WTC11 (cell line): Measurements from ENCODE around the gene FSTL4. TPM values are rescaled to one million over a fixed set of nuclear protein-coding genes. Genes with fewer than 3 reads are reported as not detected.

ENCODE experiments used
- ATAC-seq: fragments of 200-7000 bp; cut with Tn5 transposase; 2 replicates; pipeline ENCODE4 v1.10.0; 2021; ENCODE audit warnings: mild to moderate bottlenecking, moderate library complexity
- CTCF ChIA-PET: fragments of 300-600 bp; sonication (Branson Sonifier 250); formaldehyde crosslinking; loops from one replicate; lab custom pipeline; 2021; ENCODE audit warnings: antibody characterized with exemption; lab: Charles Lee
- POLR2A ChIA-PET: fragments of 350-600 bp; sonication (Branson Sonifier 250); formaldehyde crosslinking; loops from one replicate; lab custom pipeline; 2021; ENCODE audit warnings: antibody characterized with exemption; lab: Charles Lee
- DNase-seq: peaks from one replicate; pipeline ENCODE4 v3.0.0; 2021; ENCODE audit warnings: low spot score
- H3K27ac Mint-ChIP-seq: 2 replicates; pipeline ENCODE4 v1.8.0; 2021; ENCODE audit warnings: mixed read lengths
- H3K27me3 Mint-ChIP-seq: 2 replicates; pipeline ENCODE4 v1.8.0; 2021; ENCODE audit warnings: low read depth, mild to moderate bottlenecking, moderate library complexity, mixed read lengths
- H3K36me3 Mint-ChIP-seq: 2 replicates; pipeline ENCODE4 v1.8.0; 2021; ENCODE audit warnings: mixed read lengths
- H3K4me1 Mint-ChIP-seq: 2 replicates; pipeline ENCODE4 v1.8.0; 2022; ENCODE audit warnings: mixed read lengths
- H3K4me3 Mint-ChIP-seq: 2 replicates; pipeline ENCODE4 v1.8.0; 2021; ENCODE audit warnings: mild to moderate bottlenecking, moderate library complexity, mixed read lengths
- H3K9me3 Mint-ChIP-seq: 2 replicates; pipeline ENCODE4 v1.8.0; 2021; ENCODE audit warnings: mixed read lengths
- FOXJ3 ChIP-seq: sonication (generic); formaldehyde crosslinking; IDR thresholded peaks from 2 replicates; pipeline ENCODE4 v1.9.0; 2021; ENCODE audit warnings: missing genetic modification reagents, mild to moderate bottlenecking, borderline replicate concordance
- FOXP1 ChIP-seq: sonication (generic); formaldehyde crosslinking; IDR thresholded peaks from 2 replicates; pipeline ENCODE4 v1.8.0; 2022; ENCODE audit warnings: missing genetic modification reagents, mild to moderate bottlenecking, moderate library complexity, borderline replicate concordance
- GRHL2 ChIP-seq: fragments of 250-450 bp; sonication (Bioruptor Pico); IDR thresholded peaks from 2 replicates; pipeline ENCODE4 v1.8.0; 2022; ENCODE audit warnings: mild to moderate bottlenecking, moderate library complexity; ENCODE audit not compliant: insufficient replicate concordance, severe bottlenecking
- IRF2 ChIP-seq: sonication (generic); formaldehyde crosslinking; IDR thresholded peaks from 2 replicates; pipeline ENCODE4 v1.8.0; 2022; ENCODE audit warnings: low read depth, missing genetic modification reagents, borderline replicate concordance
- KAT7 ChIP-seq: sonication (generic); formaldehyde crosslinking; IDR thresholded peaks from 2 replicates; pipeline ENCODE4 v1.8.1; 2023; ENCODE audit warnings: missing genetic modification reagents, mild to moderate bottlenecking, borderline replicate concordance
- MXD4 ChIP-seq: fragments of 250-450 bp; sonication (Bioruptor Pico); IDR thresholded peaks from 2 replicates; pipeline ENCODE4 v1.8.0; 2021; ENCODE audit warnings: mild to moderate bottlenecking, moderate library complexity, borderline replicate concordance
- NFATC4 ChIP-seq: fragments of 250-450 bp; sonication (Bioruptor Pico); IDR thresholded peaks from 2 replicates; pipeline ENCODE4 v1.9.0; 2021; ENCODE audit warnings: mild to moderate bottlenecking
- NFYB ChIP-seq: sonication (generic); formaldehyde crosslinking; conservative IDR thresholded peaks from 2 replicates; pipeline ENCODE4 v1.8.0; 2022; ENCODE audit warnings: low read depth, missing genetic modification reagents
- SOX15 ChIP-seq: fragments of 250-450 bp; sonication (Bioruptor Pico); IDR thresholded peaks from 2 replicates; pipeline ENCODE4 v1.9.0; 2021; ENCODE audit warnings: mild to moderate bottlenecking
- ZBTB21 ChIP-seq: sonication (generic); formaldehyde crosslinking; IDR thresholded peaks from 2 replicates; pipeline ENCODE4 v1.8.1; 2023; ENCODE audit warnings: mild to moderate bottlenecking, missing genetic modification reagents, borderline replicate concordance
- ZNF671 ChIP-seq: fragments of 250-450 bp; sonication (Bioruptor Pico); IDR thresholded peaks from 2 replicates; pipeline ENCODE4 v1.8.0; 2021; ENCODE audit warnings: mild to moderate bottlenecking
- total RNA-seq: library from RNA; stranded (reverse); gene quantifications from 3 replicates; pipeline ENCODE4 v1.2.3, GENCODE V29; 2021
- TF ChIP-seq, protein P1 (sequence below): fragments of 250-450 bp; sonication (Bioruptor Pico); IDR thresholded peaks from 2 replicates; pipeline ENCODE4 v2.1.2; 2022; ENCODE audit warnings: mild to moderate bottlenecking, moderate library complexity
- TF ChIP-seq, protein P2 (sequence below): fragments of 250-450 bp; sonication (Bioruptor Pico); IDR thresholded peaks from 2 replicates; pipeline ENCODE4 v1.9.0; 2021; ENCODE audit warnings: mild to moderate bottlenecking
- TF ChIP-seq, protein P3 (sequence below): sonication (generic); formaldehyde crosslinking; IDR thresholded peaks from 2 replicates; pipeline ENCODE4 v1.8.0; 2022; ENCODE audit warnings: mild to moderate bottlenecking, missing genetic modification reagents
- TF ChIP-seq, protein P4 (sequence below): sonication (generic); formaldehyde crosslinking; IDR thresholded peaks from 2 replicates; pipeline ENCODE4 v1.8.1; 2022; ENCODE audit warnings: low read depth, mild to moderate bottlenecking, moderate library complexity, missing genetic modification reagents, borderline replicate concordance
- TF ChIP-seq, protein P5 (sequence below): sonication (generic); formaldehyde crosslinking; IDR thresholded peaks from 2 replicates; pipeline ENCODE4 v1.8.1; 2023; ENCODE audit warnings: mild to moderate bottlenecking, missing genetic modification reagents, borderline replicate concordance
- TF ChIP-seq, protein P6 (sequence below): sonication (generic); formaldehyde crosslinking; IDR thresholded peaks from 2 replicates; pipeline ENCODE4 v1.8.0; 2022; ENCODE audit warnings: mild to moderate bottlenecking, missing genetic modification reagents
- TF ChIP-seq, protein P7 (sequence below): fragments of 200-600 bp; IDR thresholded peaks from 2 replicates; pipeline ENCODE4 v1.8.0; 2022; ENCODE audit warnings: antibody characterized with exemption
- TF ChIP-seq, protein P8 (sequence below): sonication (generic); formaldehyde crosslinking; conservative IDR thresholded peaks from 2 replicates; pipeline ENCODE4 v1.8.1; 2023; ENCODE audit warnings: mild to moderate bottlenecking, low read depth, missing genetic modification reagents, moderate library complexity
- TF ChIP-seq, protein P9 (sequence below): sonication (generic); formaldehyde crosslinking; IDR thresholded peaks from 2 replicates; pipeline ENCODE4 v1.8.1; 2022; ENCODE audit warnings: low read depth, missing genetic modification reagents, borderline replicate concordance

Gene FSTL4
- total RNA-seq, 1 experiment from 2014 or later = 6.1 TPM

DNA sequence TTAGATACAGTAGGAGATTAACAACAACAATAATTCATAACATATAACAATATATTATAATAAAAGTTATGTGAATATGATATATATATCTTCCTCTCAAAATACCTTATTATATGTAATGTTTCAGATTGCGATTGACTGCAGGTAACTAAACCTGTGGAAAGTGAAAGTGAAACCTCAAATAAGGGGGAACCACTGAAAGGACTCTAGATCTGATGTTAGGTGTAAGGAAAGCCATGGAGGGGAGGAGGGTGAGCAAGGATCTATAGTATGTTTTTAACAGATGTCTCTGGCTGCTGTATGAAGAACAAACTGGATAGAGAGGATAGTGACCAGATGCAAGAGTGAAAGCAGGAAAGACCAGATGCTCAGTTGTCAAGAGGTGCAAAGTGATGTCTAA, 5.8 kb upstream of the FSTL4 start:
- Mint-ChIP-seq H3K27ac (no peak overlapping the region), H3K4me1 (peaks cover under 1% of the 10 kb centered on the region), H3K36me3 (no peaks in the 10 kb centered on the region), H3K27me3 (peaks cover 29% of the 10 kb centered on the region), H3K9me3 (peaks cover 2% of the 10 kb centered on the region), H3K4me3 (no peak overlapping the region)
- POLR2A ChIA-PET = no interaction called here
- TF ChIP-seq, protein P1, sequence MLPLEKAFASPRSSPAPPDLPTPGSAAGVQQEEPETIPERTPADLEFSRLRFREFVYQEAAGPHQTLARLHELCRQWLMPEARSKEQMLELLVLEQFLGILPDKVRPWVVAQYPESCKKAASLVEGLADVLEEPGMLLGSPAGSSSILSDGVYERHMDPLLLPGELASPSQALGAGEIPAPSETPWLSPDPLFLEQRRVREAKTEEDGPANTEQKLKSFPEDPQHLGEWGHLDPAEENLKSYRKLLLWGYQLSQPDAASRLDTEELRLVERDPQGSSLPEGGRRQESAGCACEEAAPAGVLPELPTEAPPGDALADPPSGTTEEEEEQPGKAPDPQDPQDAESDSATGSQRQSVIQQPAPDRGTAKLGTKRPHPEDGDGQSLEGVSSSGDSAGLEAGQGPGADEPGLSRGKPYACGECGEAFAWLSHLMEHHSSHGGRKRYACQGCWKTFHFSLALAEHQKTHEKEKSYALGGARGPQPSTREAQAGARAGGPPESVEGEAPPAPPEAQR = no peak
- TF ChIP-seq MXD4 (CRISPR knock-in tag) = no peak
- TF ChIP-seq NFATC4 (CRISPR knock-in tag) = no peak
- TF ChIP-seq, protein P2, sequence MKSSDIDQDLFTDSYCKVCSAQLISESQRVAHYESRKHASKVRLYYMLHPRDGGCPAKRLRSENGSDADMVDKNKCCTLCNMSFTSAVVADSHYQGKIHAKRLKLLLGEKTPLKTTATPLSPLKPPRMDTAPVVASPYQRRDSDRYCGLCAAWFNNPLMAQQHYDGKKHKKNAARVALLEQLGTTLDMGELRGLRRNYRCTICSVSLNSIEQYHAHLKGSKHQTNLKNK (CRISPR knock-in tag) = no peak
- no peak for TF ChIP-seq FOXJ3 (CRISPR knock-in tag)
- TF ChIP-seq FOXP1 (CRISPR knock-in tag) = no peak
- no peak for TF ChIP-seq SOX15
- TF ChIP-seq KAT7 = no peak
- TF ChIP-seq, protein P3, sequence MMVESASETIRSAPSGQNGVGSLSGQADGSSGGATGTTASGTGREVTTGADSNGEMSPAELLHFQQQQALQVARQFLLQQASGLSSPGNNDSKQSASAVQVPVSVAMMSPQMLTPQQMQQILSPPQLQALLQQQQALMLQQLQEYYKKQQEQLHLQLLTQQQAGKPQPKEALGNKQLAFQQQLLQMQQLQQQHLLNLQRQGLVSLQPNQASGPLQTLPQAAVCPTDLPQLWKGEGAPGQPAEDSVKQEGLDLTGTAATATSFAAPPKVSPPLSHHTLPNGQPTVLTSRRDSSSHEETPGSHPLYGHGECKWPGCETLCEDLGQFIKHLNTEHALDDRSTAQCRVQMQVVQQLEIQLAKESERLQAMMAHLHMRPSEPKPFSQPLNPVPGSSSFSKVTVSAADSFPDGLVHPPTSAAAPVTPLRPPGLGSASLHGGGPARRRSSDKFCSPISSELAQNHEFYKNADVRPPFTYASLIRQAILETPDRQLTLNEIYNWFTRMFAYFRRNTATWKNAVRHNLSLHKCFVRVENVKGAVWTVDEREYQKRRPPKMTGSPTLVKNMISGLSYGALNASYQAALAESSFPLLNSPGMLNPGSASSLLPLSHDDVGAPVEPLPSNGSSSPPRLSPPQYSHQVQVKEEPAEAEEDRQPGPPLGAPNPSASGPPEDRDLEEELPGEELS (CRISPR knock-in tag) = no peak
- TF ChIP-seq, protein P4, sequence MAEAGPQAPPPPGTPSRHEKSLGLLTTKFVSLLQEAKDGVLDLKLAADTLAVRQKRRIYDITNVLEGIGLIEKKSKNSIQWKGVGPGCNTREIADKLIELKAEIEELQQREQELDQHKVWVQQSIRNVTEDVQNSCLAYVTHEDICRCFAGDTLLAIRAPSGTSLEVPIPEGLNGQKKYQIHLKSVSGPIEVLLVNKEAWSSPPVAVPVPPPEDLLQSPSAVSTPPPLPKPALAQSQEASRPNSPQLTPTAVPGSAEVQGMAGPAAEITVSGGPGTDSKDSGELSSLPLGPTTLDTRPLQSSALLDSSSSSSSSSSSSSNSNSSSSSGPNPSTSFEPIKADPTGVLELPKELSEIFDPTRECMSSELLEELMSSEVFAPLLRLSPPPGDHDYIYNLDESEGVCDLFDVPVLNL (CRISPR knock-in tag) = no peak
- TF ChIP-seq, protein P5, sequence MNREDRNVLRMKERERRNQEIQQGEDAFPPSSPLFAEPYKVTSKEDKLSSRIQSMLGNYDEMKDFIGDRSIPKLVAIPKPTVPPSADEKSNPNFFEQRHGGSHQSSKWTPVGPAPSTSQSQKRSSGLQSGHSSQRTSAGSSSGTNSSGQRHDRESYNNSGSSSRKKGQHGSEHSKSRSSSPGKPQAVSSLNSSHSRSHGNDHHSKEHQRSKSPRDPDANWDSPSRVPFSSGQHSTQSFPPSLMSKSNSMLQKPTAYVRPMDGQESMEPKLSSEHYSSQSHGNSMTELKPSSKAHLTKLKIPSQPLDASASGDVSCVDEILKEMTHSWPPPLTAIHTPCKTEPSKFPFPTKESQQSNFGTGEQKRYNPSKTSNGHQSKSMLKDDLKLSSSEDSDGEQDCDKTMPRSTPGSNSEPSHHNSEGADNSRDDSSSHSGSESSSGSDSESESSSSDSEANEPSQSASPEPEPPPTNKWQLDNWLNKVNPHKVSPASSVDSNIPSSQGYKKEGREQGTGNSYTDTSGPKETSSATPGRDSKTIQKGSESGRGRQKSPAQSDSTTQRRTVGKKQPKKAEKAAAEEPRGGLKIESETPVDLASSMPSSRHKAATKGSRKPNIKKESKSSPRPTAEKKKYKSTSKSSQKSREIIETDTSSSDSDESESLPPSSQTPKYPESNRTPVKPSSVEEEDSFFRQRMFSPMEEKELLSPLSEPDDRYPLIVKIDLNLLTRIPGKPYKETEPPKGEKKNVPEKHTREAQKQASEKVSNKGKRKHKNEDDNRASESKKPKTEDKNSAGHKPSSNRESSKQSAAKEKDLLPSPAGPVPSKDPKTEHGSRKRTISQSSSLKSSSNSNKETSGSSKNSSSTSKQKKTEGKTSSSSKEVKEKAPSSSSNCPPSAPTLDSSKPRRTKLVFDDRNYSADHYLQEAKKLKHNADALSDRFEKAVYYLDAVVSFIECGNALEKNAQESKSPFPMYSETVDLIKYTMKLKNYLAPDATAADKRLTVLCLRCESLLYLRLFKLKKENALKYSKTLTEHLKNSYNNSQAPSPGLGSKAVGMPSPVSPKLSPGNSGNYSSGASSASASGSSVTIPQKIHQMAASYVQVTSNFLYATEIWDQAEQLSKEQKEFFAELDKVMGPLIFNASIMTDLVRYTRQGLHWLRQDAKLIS (CRISPR knock-in tag) = no peak
- no peak for TF ChIP-seq NFYB
- TF ChIP-seq, protein P6, sequence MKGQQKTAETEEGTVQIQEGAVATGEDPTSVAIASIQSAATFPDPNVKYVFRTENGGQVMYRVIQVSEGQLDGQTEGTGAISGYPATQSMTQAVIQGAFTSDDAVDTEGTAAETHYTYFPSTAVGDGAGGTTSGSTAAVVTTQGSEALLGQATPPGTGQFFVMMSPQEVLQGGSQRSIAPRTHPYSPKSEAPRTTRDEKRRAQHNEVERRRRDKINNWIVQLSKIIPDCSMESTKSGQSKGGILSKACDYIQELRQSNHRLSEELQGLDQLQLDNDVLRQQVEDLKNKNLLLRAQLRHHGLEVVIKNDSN (CRISPR knock-in tag) = no peak
- TF ChIP-seq, protein P7, sequence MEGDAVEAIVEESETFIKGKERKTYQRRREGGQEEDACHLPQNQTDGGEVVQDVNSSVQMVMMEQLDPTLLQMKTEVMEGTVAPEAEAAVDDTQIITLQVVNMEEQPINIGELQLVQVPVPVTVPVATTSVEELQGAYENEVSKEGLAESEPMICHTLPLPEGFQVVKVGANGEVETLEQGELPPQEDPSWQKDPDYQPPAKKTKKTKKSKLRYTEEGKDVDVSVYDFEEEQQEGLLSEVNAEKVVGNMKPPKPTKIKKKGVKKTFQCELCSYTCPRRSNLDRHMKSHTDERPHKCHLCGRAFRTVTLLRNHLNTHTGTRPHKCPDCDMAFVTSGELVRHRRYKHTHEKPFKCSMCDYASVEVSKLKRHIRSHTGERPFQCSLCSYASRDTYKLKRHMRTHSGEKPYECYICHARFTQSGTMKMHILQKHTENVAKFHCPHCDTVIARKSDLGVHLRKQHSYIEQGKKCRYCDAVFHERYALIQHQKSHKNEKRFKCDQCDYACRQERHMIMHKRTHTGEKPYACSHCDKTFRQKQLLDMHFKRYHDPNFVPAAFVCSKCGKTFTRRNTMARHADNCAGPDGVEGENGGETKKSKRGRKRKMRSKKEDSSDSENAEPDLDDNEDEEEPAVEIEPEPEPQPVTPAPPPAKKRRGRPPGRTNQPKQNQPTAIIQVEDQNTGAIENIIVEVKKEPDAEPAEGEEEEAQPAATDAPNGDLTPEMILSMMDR = no peak
- no peak for TF ChIP-seq ZNF671
- no peak for TF ChIP-seq ZBTB21 (CRISPR knock-in tag)
- no peak for TF ChIP-seq GRHL2 (CRISPR knock-in tag)
- TF ChIP-seq IRF2 (CRISPR knock-in tag) = no peak
- TF ChIP-seq, protein P8, sequence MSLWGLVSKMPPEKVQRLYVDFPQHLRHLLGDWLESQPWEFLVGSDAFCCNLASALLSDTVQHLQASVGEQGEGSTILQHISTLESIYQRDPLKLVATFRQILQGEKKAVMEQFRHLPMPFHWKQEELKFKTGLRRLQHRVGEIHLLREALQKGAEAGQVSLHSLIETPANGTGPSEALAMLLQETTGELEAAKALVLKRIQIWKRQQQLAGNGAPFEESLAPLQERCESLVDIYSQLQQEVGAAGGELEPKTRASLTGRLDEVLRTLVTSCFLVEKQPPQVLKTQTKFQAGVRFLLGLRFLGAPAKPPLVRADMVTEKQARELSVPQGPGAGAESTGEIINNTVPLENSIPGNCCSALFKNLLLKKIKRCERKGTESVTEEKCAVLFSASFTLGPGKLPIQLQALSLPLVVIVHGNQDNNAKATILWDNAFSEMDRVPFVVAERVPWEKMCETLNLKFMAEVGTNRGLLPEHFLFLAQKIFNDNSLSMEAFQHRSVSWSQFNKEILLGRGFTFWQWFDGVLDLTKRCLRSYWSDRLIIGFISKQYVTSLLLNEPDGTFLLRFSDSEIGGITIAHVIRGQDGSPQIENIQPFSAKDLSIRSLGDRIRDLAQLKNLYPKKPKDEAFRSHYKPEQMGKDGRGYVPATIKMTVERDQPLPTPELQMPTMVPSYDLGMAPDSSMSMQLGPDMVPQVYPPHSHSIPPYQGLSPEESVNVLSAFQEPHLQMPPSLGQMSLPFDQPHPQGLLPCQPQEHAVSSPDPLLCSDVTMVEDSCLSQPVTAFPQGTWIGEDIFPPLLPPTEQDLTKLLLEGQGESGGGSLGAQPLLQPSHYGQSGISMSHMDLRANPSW (CRISPR knock-in tag) = no peak
- TF ChIP-seq, protein P9, sequence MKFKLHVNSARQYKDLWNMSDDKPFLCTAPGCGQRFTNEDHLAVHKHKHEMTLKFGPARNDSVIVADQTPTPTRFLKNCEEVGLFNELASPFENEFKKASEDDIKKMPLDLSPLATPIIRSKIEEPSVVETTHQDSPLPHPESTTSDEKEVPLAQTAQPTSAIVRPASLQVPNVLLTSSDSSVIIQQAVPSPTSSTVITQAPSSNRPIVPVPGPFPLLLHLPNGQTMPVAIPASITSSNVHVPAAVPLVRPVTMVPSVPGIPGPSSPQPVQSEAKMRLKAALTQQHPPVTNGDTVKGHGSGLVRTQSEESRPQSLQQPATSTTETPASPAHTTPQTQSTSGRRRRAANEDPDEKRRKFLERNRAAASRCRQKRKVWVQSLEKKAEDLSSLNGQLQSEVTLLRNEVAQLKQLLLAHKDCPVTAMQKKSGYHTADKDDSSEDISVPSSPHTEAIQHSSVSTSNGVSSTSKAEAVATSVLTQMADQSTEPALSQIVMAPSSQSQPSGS (CRISPR knock-in tag) = no peak
- DNase-seq (no peak), ATAC-seq (no peak)
- CTCF ChIA-PET = interaction anchor here (2.1 kb wide), 1 partner anchor 158 kb away, joined by 4 read pairs; no protein-coding TSS in a partner anchor
